Sigmoid colon (tissue), 4 donors: Measurements from ENCODE around the gene NUP205.

Experiments
- POLR2AphosphoS5 ChIP-seq, 4 donors: sonication (generic); formaldehyde crosslinking; IDR thresholded peaks; one replicate each; pipeline ENCODE4 v1.6.1; 2017; ENCODE audit warnings: antibody characterized with exemption in 4 of 4
- TF ChIP-seq, protein P1 (sequence below), 4 experiments: fragments of 450-650 bp in 3 of 4; fragments of 200-600 bp in 1 of 4; IDR thresholded peaks; one replicate each; pipeline ENCODE4 v1.5.1; 2016 to 2019; ENCODE audit warnings: antibody characterized with exemption in 4 of 4, mild to moderate bottlenecking in 3 of 4, moderate library complexity in 2 of 4

DNA sequence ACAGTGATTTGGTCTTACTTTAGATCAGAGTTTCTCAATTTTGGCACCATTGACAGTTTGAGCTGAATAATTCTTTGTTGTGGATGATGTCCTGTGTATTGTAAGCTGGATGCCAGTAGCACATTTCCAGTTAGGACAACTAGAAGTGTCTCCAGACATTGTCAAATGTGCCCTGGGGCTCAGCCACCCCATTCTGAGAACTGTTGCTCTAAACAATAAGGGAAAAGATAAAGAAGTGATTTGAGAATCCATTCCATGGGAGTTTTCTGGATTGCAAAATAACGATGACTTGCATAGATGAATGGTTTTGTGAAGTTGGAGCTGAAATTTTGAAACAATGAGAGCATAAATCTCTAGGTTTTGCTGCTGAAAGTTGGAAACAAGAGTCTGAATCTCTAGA is 44.6 kb downstream of the NUP205 start:
- no peak for TF ChIP-seq POLR2AphosphoS5 (IDR thresholded peaks at IDR 0.05)
- TF ChIP-seq, protein P1, sequence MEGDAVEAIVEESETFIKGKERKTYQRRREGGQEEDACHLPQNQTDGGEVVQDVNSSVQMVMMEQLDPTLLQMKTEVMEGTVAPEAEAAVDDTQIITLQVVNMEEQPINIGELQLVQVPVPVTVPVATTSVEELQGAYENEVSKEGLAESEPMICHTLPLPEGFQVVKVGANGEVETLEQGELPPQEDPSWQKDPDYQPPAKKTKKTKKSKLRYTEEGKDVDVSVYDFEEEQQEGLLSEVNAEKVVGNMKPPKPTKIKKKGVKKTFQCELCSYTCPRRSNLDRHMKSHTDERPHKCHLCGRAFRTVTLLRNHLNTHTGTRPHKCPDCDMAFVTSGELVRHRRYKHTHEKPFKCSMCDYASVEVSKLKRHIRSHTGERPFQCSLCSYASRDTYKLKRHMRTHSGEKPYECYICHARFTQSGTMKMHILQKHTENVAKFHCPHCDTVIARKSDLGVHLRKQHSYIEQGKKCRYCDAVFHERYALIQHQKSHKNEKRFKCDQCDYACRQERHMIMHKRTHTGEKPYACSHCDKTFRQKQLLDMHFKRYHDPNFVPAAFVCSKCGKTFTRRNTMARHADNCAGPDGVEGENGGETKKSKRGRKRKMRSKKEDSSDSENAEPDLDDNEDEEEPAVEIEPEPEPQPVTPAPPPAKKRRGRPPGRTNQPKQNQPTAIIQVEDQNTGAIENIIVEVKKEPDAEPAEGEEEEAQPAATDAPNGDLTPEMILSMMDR (IDR thresholded peaks at IDR 0.05), result no peak
